Lower leg skin (tissue), 3 donors: ENCODE measurements around the gene SNX7.

Experiments
- CTCF ChIP-seq, 3 donors: fragments of 450-650 bp; IDR thresholded peaks; one replicate each; pipeline ENCODE4 v1.5.1; 2016; ENCODE audit warnings: antibody characterized with exemption in 3 of 3, mild to moderate bottlenecking in 3 of 3, moderate library complexity in 2 of 3
- POLR2A ChIP-seq, 2 donors: fragments of 450-650 bp; IDR thresholded peaks; one replicate each; pipeline ENCODE4 v1.6.1; 2016 to 2017; ENCODE audit warnings: antibody characterized with exemption in 2 of 2, mild to moderate bottlenecking in 1 of 2, moderate library complexity in 1 of 2

GRCh38 chr1:98637316-98637715 is 24.2 kb upstream of the SNX7 start:
- TF ChIP-seq CTCF (IDR thresholded peaks at IDR 0.05) = no peak
- TF ChIP-seq POLR2A (IDR thresholded peaks at IDR 0.05) = no peak
